Choroid plexus epithelial cell (primary cell): ENCODE data around the gene OFD1.

Source experiments
- DNase-seq: peaks from one replicate; pipeline ENCODE4 v3.0.0-alpha.2; 2010; ENCODE audit warnings: low read depth
- H3K4me3 ChIP-seq: 2 replicates; pipeline ENCODE4 v1.5.1; 2011; ENCODE audit warnings: low read depth, mild to moderate bottlenecking, control low read depth, low read length, moderate library complexity
- CTCF ChIP-seq: conservative IDR thresholded peaks from 2 replicates; pipeline ENCODE4 v1.5.1; 2011; ENCODE audit warnings: low read depth, mild to moderate bottlenecking, control low read depth, inconsistent platforms, low read length, moderate library complexity

The OFD1 gene

DNA sequence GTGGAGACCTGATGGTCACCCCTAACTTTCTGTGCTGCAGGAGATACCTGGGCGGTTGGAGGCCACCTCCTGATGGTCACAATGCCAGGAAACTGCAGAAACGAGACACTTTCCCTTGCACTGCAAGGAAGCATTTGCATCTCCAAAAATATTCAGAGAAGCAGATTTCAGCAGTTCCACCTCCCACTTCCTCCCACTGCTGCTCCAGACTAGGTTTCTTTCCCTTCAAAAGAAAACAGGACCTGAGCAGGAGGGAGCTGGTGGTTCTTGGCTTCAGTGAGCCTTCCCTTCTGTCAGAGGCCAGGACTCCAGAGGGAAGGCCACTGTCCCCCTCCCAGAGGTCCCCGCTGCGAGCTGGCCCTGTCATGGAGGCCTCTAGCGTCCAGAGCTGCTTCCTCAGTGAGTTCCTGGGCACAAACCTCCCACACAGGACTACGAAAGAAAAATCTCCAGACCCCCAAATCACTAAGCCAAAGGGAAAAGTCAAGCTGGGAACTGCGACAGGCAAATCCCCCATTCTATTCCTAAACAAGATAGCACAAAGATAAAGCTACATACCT, 46.4 kb downstream of the OFD1 start:
- DNase-seq = no peak
- H3K4me3 ChIP-seq = no peak overlapping the region
- no peak for TF ChIP-seq CTCF

- H3K4me3 ChIP-seq = no peak overlapping the region
- TF ChIP-seq CTCF = no peak
- DNase-seq = no peak
Observed at GRCh38 chrX:13786048-13786447, 51.5 kb downstream of the OFD1 start.

DNA sequence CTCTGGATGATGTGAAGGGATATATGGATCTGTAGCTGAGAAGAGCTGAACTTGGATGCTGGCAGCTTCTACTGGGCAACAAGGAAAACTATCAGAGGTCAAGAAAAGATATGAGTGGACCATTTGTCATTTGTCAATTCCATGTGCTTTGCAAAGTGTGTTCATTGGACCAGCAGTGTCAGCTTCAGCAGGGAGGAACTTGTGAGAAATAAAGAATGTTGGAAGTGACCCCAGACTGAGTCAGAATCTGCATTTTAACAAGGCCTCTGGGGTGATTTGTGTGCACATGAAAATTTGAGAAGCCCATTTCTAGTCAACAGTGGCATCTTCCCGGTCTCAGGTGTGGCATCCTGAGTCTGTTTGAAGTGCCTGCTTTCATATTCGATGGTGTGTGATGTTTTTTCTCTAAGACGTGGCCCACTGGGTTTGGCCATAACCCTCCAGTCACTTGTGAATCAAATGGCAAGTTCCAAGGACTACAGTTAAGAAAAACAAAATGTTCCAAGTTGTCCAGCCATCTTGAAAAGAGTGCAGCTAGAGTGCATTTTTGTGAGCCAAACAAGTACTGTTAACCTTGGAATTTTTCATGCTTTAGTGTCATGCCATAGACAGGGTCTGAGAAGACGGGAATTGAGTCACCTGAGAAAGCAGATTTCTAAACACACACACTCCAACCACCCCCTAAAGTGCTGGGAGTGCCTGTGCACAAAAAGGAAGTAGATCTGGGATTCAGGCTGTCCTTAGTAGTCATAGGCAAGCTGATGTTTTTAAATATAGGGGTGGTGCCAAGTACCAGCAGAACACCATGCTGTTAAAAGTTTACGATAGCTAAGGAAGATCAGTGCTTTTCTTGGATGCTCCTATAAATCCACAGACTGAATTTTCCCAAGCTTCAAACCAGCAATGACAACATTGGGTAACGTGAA, 55.9 kb downstream of the OFD1 start:
- no peak overlapping the region for H3K4me3 ChIP-seq
- no peak for TF ChIP-seq CTCF
- DNase-seq = no peak

GRCh38 chrX:13791145-13791544, 56.6 kb downstream of the OFD1 start:
- no peak for DNase-seq
- no peak for TF ChIP-seq CTCF
- no peak overlapping the region for H3K4me3 ChIP-seq

- no peak overlapping the region for H3K4me3 ChIP-seq
- TF ChIP-seq CTCF = no peak
- no peak for DNase-seq
Observed at GRCh38 chrX:13791559-13791958, 57.0 kb downstream of the OFD1 start.

- TF ChIP-seq CTCF = no peak
- no peak overlapping the region for H3K4me3 ChIP-seq
- no peak for DNase-seq
Observed at GRCh38 chrX:13793897-13794296, 59.3 kb downstream of the OFD1 start.
